ENCODE data around the gene TNK1. TPM values are rescaled to one million over a fixed set of nuclear protein-coding genes. Genes with fewer than 3 reads are reported as not detected.

Gene TNK1
- polyA plus RNA-seq (0.83 and 1.5 TPM in 2 replicates), polyA minus RNA-seq (0.73 and 1.9 TPM in 2 replicates)

DNA sequence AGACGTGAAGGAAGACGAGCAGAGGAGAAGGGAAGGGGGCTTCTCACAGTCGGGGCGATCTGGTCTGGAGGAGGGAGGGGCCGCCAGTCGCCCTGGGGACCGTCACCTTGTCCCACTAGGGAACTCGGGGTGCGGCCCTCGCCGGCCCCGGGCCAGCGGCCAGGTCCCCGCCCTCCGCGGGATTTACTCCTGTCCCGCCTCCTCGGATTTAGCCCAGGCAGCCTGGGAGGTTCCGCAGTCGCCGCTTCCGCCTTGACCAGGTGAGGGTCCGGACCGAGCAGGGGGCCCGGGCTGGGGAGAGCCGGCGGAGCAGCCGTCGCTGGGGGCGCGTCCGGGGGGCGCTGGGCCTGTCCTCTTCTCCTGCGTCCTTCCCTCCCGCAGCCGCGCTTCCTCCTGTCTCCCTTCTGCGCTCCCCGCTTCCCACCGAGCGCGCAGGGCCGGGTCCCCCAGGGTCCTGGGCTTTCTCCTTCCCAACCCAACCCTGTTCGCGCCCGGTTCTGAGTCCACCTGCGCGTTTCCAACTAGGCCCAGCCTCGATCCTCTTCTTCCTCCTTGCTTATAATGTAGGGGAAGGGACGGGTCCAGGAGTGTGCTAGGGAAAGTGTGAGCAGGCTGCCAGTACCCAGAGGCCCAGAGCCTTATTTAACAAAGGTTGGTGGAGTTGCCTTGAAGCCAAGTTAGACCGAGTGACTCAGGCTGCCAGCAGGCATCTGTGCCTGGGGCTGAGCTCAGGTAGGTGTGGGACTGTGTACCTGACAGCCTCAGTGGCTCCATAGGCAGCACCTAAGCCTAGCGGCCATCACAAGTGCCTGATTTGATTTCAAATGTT is at the start of gene TNK1:
TNK1 (plus strand) TSS at position 235 of the 829 bp plus-strand sequence. CDS start 1,838 bp downstream, outside the sequence.
- Histone ChIP-seq H3K27me3 (ENCODE audit: insufficient read depth, low read depth, low read length) (peaks cover 38% of the 10 kb centered on the region), H3K9me3 (ENCODE audit: low read length) (peaks cover 9% of the 10 kb centered on the region), H3K9me2 (ENCODE audit: insufficient read depth, low read length) (no peaks in the 10 kb centered on the region), H2AFZ (ENCODE audit: low read depth, low read length) (no peak within 1 kb of the TSS), H3K36me3 (ENCODE audit: insufficient read depth, low read length) (no peaks in the 10 kb centered on the region), H3K79me2 (replicated peaks; ENCODE audit: insufficient read depth, low read length) (no peaks in the 10 kb centered on the region), H3K4me3 (ENCODE audit: low read length) (peak within 1 kb of the TSS; percentile 42), H3F3A (ENCODE audit: insufficient read depth, low read length, poor library complexity, severe bottlenecking) (no peaks in the 10 kb centered on the region), H3K9ac (ENCODE audit: low read length) (no peak within 1 kb of the TSS), H3K27ac (ENCODE audit: low read length) (no peak within 1 kb of the TSS), H4K20me1 (ENCODE audit: insufficient read depth) (no peaks in the 10 kb centered on the region), H3K4me2 (ENCODE audit: low read length) (no peak within 1 kb of the TSS)
- no peak for TF ChIP-seq EZH2 (IDR thresholded peaks at IDR 0.05; ENCODE audit: borderline replicate concordance, insufficient read depth, low read length, poor library complexity, severe bottlenecking)
- no peak for TF ChIP-seq POLR2AphosphoS5 (IDR thresholded peaks at IDR 0.05)
- TF ChIP-seq EP300 (conservative IDR thresholded peaks at IDR 0.05; ENCODE audit: poor library complexity, severe bottlenecking): no peak
- TF ChIP-seq CTCF (IDR thresholded peaks at IDR 0.05; ENCODE audit: poor library complexity, severe bottlenecking): no peak
- TF ChIP-seq REST (IDR thresholded peaks at IDR 0.05; ENCODE audit: borderline replicate concordance): no peak
- TF ChIP-seq RAD21 (conservative IDR thresholded peaks at IDR 0.05): no peak
- TF ChIP-seq MXI1 (conservative IDR thresholded peaks at IDR 0.05; ENCODE audit: poor library complexity, severe bottlenecking): no peak
- TF ChIP-seq TAF1 (IDR thresholded peaks at IDR 0.05; ENCODE audit: low read depth): no peak
- TF ChIP-seq SMC3 (conservative IDR thresholded peaks at IDR 0.05; ENCODE audit: poor library complexity): no peak

DNA sequence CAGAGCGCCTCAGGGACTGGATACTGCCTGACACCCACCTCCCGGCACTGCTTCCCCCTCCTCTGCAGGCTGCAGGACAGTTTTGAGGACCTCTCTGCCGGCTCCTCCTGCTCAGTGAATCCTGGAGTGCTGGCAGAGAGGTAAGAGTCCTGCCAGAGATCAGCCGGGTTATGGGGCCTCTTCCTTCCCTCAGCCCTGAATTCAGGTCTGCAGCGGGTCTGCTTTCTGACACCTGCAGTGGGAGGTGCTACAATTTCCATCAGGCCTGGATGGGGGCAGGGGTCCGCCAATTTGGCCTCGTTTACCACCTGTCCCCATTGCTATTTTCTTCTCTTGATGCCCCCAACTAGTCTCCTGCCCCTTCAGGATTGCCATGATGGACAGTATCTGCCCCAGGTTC is 48.8 kb upstream of the TNK1 start:
- TF ChIP-seq POLR2AphosphoS5 (IDR thresholded peaks at IDR 0.05) (no peak), SMC3 (conservative IDR thresholded peaks at IDR 0.05; ENCODE audit: poor library complexity) (no peak), TAF1 (IDR thresholded peaks at IDR 0.05; ENCODE audit: low read depth) (no peak), EP300 (conservative IDR thresholded peaks at IDR 0.05; ENCODE audit: poor library complexity, severe bottlenecking) (no peak), CTCF (IDR thresholded peaks at IDR 0.05; ENCODE audit: poor library complexity, severe bottlenecking) (no peak), EZH2 (IDR thresholded peaks at IDR 0.05; ENCODE audit: borderline replicate concordance, insufficient read depth, low read length, poor library complexity, severe bottlenecking) (no peak), REST (IDR thresholded peaks at IDR 0.05; ENCODE audit: borderline replicate concordance) (no peak), MXI1 (conservative IDR thresholded peaks at IDR 0.05; ENCODE audit: poor library complexity, severe bottlenecking) (no peak)

More for the DNA sequence above, 48.8 kb upstream of the TNK1 start:
- no peaks in the 10 kb centered on the region for H3K9me2 ChIP-seq (ENCODE audit: insufficient read depth, low read length)
- no peaks in the 10 kb centered on the region for H3K27me3 ChIP-seq (ENCODE audit: insufficient read depth, low read depth, low read length)
- no peak overlapping the region for H3K4me2 ChIP-seq (ENCODE audit: low read length)
- no peaks in the 10 kb centered on the region for H4K20me1 ChIP-seq (ENCODE audit: insufficient read depth)
- H3F3A ChIP-seq (ENCODE audit: insufficient read depth, low read length, poor library complexity, severe bottlenecking): no peaks in the 10 kb centered on the region
- H2AFZ ChIP-seq (ENCODE audit: low read depth, low read length): no peak overlapping the region
- peaks cover 9% of the 10 kb centered on the region for H3K79me2 ChIP-seq (replicated peaks; ENCODE audit: insufficient read depth, low read length)
- H3K36me3 ChIP-seq (ENCODE audit: insufficient read depth, low read length): no peaks in the 10 kb centered on the region
- no peak overlapping the region for H3K27ac ChIP-seq (ENCODE audit: low read length)
- H3K9ac ChIP-seq (ENCODE audit: low read length): no peak overlapping the region
- no peaks in the 10 kb centered on the region for H3K9me3 ChIP-seq (ENCODE audit: low read length)
- no peak overlapping the region for H3K4me3 ChIP-seq (ENCODE audit: low read length)

Data from neural cell (in vitro differentiated cells).